Endothelial cell of umbilical vein (primary cell): ENCODE measurements around the gene GALNT17. TPM values are rescaled to one million over a fixed set of nuclear protein-coding genes. Genes with fewer than 3 reads are reported as not detected.

Experiments
- BruUV-seq: library from RNA; stranded (reverse); fragments of 400-500 nt; replicated peaks from 2 replicates; lab custom pipeline; 2021; lab: Mats Ljungman, UMichigan
- CTCF ChIA-PET: fragments of 300-600, 350-600 bp; sonication (Branson Sonifier 250); formaldehyde crosslinking; loops from one replicate; lab custom pipeline; 2021; ENCODE audit warnings: antibody characterized with exemption, inconsistent platforms; lab: Charles Lee
- POLR2A ChIA-PET: fragments of 300-600, 350-600 bp; sonication (Branson Sonifier 250); formaldehyde crosslinking; loops from one replicate; lab custom pipeline; 2021; ENCODE audit warnings: antibody characterized with exemption, inconsistent platforms; lab: Charles Lee
- DNase-seq: peaks from one replicate; pipeline ENCODE4 v3.0.0-alpha.2; 2011; ENCODE audit warnings: low read depth, low spot score
- FAIRE-seq: peaks from 2 replicates; lab custom pipeline; 2011; peaks lifted over from hg19 to GRCh38; lab: Jason Lieb, UNC
- H2AFZ ChIP-seq: 2 replicates; pipeline ENCODE4 v1.6.0; 2012; ENCODE audit warnings: low read depth, low read length, control low read depth, inconsistent platforms
- H3K27ac ChIP-seq: 2 replicates; pipeline ENCODE4 v1.5.1; 2011; ENCODE audit warnings: low read depth, mild to moderate bottlenecking, control low read depth, low read length, moderate library complexity; ENCODE audit not compliant: insufficient read depth
- H3K27me3 ChIP-seq, 2 experiments: 2 replicates each; pipeline versions ENCODE4 v1.6.0 to v1.6.1; 2011; ENCODE audit warnings: low read length in 2 of 2, mixed read lengths in 1 of 2; ENCODE audit not compliant: control insufficient read depth in 2 of 2, insufficient read depth in 2 of 2
- H3K36me3 ChIP-seq, 2 experiments: 2 replicates in 1 of 2; 3 replicates in 1 of 2; pipeline ENCODE4 v1.5.1; 2011; ENCODE audit warnings: low read length in 2 of 2, mild to moderate bottlenecking in 1 of 2, moderate library complexity in 1 of 2; ENCODE audit not compliant: control insufficient read depth in 2 of 2, insufficient read depth in 2 of 2; ENCODE audit errors: extremely low read depth in 1 of 2
- H3K4me1 ChIP-seq: 3 replicates; pipeline ENCODE4 v1.5.1; 2011; ENCODE audit warnings: mild to moderate bottlenecking, low read length; ENCODE audit not compliant: control insufficient read depth, insufficient read depth; ENCODE audit errors: extremely low read depth
- H3K4me2 ChIP-seq: 2 replicates; pipeline ENCODE4 v1.6.1; 2011; ENCODE audit warnings: low read length, control low read depth, mixed read lengths; ENCODE audit not compliant: insufficient read depth
- H3K4me3 ChIP-seq, 3 experiments: fragments of 200-600 bp in 1 of 3; sonication (generic), shearing (Covaris generic) in 1 of 3; replicated peaks in 1 of 3; 2 replicates each; pipeline ENCODE4 v1.5.1; 2011 to 2016; ENCODE audit warnings: control low read depth in 3 of 3, low read length in 3 of 3, mild to moderate bottlenecking in 2 of 3, inconsistent platforms in 1 of 3, low read depth in 1 of 3, moderate library complexity in 1 of 3; ENCODE audit not compliant: insufficient read depth in 1 of 3
- H3K79me2 ChIP-seq: 2 replicates; pipeline ENCODE4 v1.6.0; 2012; ENCODE audit warnings: low read length, inconsistent platforms; ENCODE audit not compliant: control insufficient read depth, insufficient read depth
- H3K9ac ChIP-seq: replicated peaks from 2 replicates; pipeline ENCODE3; 2011; ENCODE audit warnings: low read length, control low read depth; ENCODE audit not compliant: insufficient read depth; ENCODE audit errors: extremely low read depth
- H3K9me1 ChIP-seq: replicated peaks from 3 replicates; pipeline ENCODE4 v1.6.0; 2011; ENCODE audit warnings: mild to moderate bottlenecking, low read length; ENCODE audit not compliant: control insufficient read depth, insufficient read depth; ENCODE audit errors: extremely low read depth
- H3K9me3 ChIP-seq: replicated peaks from 2 replicates; pipeline ENCODE4 v1.5.1; 2012; ENCODE audit warnings: low read length, inconsistent platforms; ENCODE audit not compliant: control insufficient read depth, insufficient read depth
- H4K20me1 ChIP-seq: replicated peaks from 2 replicates; pipeline ENCODE3; 2011; ENCODE audit warnings: mild to moderate bottlenecking, low read length; ENCODE audit not compliant: control insufficient read depth, insufficient read depth; ENCODE audit errors: extremely low read depth
- CTCF ChIP-seq, 2 donors: IDR thresholded peaks; 1 replicate in 1 of 2; 2 replicates in 1 of 2; pipeline ENCODE4 v1.5.1; 2011; ENCODE audit warnings: low read length in 2 of 2, mild to moderate bottlenecking in 2 of 2, moderate library complexity in 2 of 2, control low read depth in 1 of 2, inconsistent platforms in 1 of 2, low read depth in 1 of 2; ENCODE audit not compliant: insufficient read depth in 1 of 2; ENCODE audit errors: extremely low read depth in 1 of 2
- EZH2 ChIP-seq: IDR thresholded peaks from 2 replicates; pipeline ENCODE4 v1.6.1; 2012; ENCODE audit warnings: borderline replicate concordance, low read depth, mild to moderate bottlenecking, moderate library complexity, low read length, inconsistent platforms; ENCODE audit not compliant: severe bottlenecking
- FOS ChIP-seq: IDR thresholded peaks from 2 replicates; pipeline ENCODE4 v1.6.1; 2011; ENCODE audit warnings: mild to moderate bottlenecking, low read length, moderate library complexity, borderline replicate concordance; ENCODE audit not compliant: insufficient read depth
- GATA2 ChIP-seq: IDR thresholded peaks from 2 replicates; pipeline ENCODE4 v1.7.0; 2011; ENCODE audit warnings: low read depth, mild to moderate bottlenecking, moderate library complexity, mixed read lengths, low read length; ENCODE audit not compliant: insufficient read length, insufficient read depth
- JUN ChIP-seq: IDR thresholded peaks from 2 replicates; pipeline ENCODE4 v1.6.1; 2011; ENCODE audit warnings: borderline replicate concordance, low read depth; ENCODE audit not compliant: insufficient read length, insufficient read depth
- MYC ChIP-seq: IDR thresholded peaks from one replicate; pipeline ENCODE4 v1.6.1; 2011; ENCODE audit warnings: mild to moderate bottlenecking, low read depth, low read length
- POLR2A ChIP-seq: IDR thresholded peaks from 2 replicates; pipeline ENCODE4 v1.6.1; 2012; ENCODE audit warnings: low read depth, mild to moderate bottlenecking, control low read depth, low read length
- POLR2AphosphoS5 ChIP-seq: IDR thresholded peaks from 2 replicates; pipeline ENCODE4 v1.6.1; 2012; ENCODE audit warnings: low read depth, mild to moderate bottlenecking, control low read depth, low read length, moderate library complexity; ENCODE audit not compliant: insufficient read depth
- dilution Hi-C: fragments of 300-500 bp; cut with MboI; formaldehyde crosslinking; loops from one replicate; pipeline ENCODE4 v1.15.0; 2019; ENCODE audit warnings: low sequenced_read_pairs; ENCODE audit not compliant: extremely low pct_ligation_motif_present
- intact Hi-C: fragments of 100-400 bp; cut with micrococcal nuclease; formaldehyde crosslinking; loops from one replicate; pipeline ENCODE4 v1.10.0; 2022
- polyA plus RNA-seq, 4 experiments: library from polyadenylated mRNA; depleted of rRNA in 3 of 4; stranded (reverse) in 3 of 4; unstranded in 1 of 4; fragments of >200 nt; gene quantifications; 2 replicates each; pipeline versions ENCODE4 v1.2.1 to v1.2.3, GENCODE V29; 2011 to 2012; ENCODE audit warnings: missing spikeins in 1 of 4
- total RNA-seq: library from RNA; stranded (reverse); gene quantifications from 2 replicates; pipeline ENCODE4 v1.2.3, GENCODE V29; 2021
- TF ChIP-seq, protein P1 (sequence below): IDR thresholded peaks from 2 replicates; pipeline ENCODE4 v1.6.1; 2011; ENCODE audit not compliant: insufficient read depth, insufficient read length

Gene GALNT17
- total and polyA plus RNA-seq, 2 donors (not counting 3 experiments of a cell fraction or from before 2014, with no cell fraction given) = not detected

GRCh38 chr7:71173955-71174354 lies 42.0 kb downstream of the GALNT17 start:
- Histone ChIP-seq H3K4me1 (no peaks in the 10 kb centered on the region), H3K36me3 (no peaks in the 10 kb centered on the region), H3K9me1 (no peaks in the 10 kb centered on the region), H3K4me2 (no peak overlapping the region), H4K20me1 (no peaks in the 10 kb centered on the region), H3K27me3 (no peaks in the 10 kb centered on the region), H3K4me3 (no peak overlapping the region), H3K9ac (no peak overlapping the region), H3K9me3 (peaks cover 10% of the 10 kb centered on the region), H2AFZ (no peak overlapping the region), H3K27ac (no peak overlapping the region), H3K79me2 (no peaks in the 10 kb centered on the region)
- BruUV-seq = no TSS peak
- dilution Hi-C loops = no loop called here
- CTCF ChIA-PET = no interaction called here
- intact Hi-C loops = no loop called here
- DNase-seq (no peak), FAIRE-seq (no peak)
- no peak for TF ChIP-seq POLR2AphosphoS5
- TF ChIP-seq CTCF (IDR thresholded peaks at IDR 0.05; ENCODE audit: extremely low read depth in 1 of 2, insufficient read depth in 1 of 2, low read depth in 1 of 2, low read length in 2 of 2) = no peak
- no peak for TF ChIP-seq POLR2A
- TF ChIP-seq FOS = no peak
- no peak for TF ChIP-seq GATA2
- no peak for TF ChIP-seq EZH2
- TF ChIP-seq MYC = no peak
- TF ChIP-seq, protein P1, sequence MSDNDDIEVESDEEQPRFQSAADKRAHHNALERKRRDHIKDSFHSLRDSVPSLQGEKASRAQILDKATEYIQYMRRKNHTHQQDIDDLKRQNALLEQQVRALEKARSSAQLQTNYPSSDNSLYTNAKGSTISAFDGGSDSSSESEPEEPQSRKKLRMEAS = no peak
- TF ChIP-seq JUN = no peak
- POLR2A ChIA-PET = no interaction called here
